ENCODE measurements around the gene DSEL.

Gene DSEL

DNA sequence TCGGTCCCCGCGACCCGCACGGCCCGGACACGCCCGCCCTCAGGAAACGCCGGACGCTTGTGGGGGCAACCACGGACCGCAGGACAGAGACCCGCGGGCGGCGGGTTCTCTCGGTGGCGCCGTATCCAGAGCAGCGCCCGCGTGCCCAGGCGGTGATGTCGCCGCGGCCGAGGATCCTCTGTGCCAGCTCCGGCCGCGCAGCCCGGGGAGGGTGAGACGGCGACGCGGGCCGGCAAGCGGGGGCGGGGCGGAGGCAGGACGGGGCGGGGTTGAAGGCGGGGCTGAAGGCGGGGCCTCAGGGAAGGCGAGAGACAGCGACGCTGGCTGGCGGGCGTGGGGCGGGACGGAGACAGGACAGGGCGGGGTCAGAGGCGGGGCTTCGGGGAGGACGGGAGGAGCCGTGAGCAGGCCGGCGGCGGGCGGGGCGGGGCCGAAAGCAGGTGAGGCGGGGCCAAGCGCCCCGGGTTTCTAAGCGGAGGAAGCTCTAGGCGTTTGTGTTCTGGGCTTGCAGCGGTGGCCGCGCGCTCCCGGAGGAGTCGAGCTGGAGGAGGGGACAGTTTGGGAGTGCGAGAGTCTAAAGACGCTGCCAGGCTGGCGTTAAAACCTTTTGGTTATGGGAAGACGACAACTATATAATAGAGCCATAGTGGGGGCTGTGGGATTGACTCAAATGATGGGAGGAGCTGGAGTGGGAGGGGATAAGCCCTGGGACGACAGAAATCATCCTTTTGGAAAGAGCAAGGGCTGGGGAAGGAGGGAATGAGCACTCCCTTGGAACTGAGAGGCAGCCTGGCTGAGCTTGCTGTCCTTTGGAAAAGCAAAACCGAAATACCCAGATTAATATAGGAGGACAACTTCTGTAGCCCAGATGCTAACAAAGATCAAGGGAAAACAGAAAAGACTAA is at the start of gene DSEL:
TSS of gene DSEL (minus strand) at position 182 of the 905 bp plus-strand sequence. CDS start 2,112 bp downstream, outside the sequence.
- peak; percentile 96 to 98 for DNase-seq (ENCODE audit: low read depth in 2 of 2)

DNA sequence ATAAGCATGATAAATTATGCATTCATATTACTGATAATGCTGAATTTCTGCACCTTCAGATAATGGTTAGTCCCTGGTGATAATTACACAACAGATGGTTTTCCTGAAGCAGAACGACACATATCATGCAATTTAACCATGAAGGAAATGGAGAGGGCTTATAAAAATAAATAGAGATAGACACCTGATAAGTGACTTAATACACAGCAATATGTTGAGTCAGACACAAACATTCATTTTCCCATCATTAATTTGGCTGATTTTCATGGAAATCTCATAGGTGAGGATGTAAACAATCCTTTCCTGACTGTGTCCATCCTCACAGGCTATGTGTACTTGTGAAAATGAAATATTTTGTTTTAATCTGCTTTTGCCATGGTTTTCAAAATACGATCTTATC is 36.9 kb upstream of the DSEL start:
- no peak for DNase-seq (ENCODE audit: low read depth in 2 of 2)

DNA sequence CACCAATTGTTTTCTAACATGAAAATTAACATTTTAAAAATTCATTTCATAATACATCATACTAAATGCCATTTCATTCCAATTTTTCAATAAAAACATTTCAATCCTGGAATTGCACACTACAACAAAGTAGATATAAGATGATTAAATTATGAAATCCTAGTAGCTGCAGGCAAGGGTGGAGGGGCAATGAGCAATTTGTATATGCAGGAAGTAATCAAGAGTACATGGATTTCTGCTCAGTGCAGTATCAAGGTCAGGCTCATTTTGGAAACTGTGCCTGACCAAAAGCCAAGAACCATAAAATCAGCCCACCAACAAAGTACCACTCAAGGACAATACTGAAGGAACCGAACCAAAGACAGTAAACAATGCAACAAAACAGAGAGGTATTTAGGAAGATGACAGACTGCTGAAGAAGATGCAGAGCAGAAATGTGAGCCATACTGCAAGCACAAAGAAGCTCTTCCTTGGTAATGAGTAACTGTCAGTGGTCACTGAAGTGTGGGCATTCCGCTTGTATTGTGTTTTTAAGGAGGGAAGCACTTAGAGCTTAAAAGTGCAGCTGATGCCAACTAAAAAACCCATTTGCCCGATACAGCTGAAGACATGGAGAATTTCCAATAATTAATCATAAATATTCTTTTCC is 34.5 kb upstream of the DSEL start:
- no peak for DNase-seq (ENCODE audit: low read depth in 2 of 2)

- no peak for DNase-seq (ENCODE audit: low read depth in 2 of 2)
Observed at GRCh38 chr18:67549946-67550345, 33.4 kb upstream of the DSEL start.

- DNase-seq (ENCODE audit: low read depth in 2 of 2), result no peak
Observed at GRCh38 chr18:67545681-67546080, 29.2 kb upstream of the DSEL start.

DNA sequence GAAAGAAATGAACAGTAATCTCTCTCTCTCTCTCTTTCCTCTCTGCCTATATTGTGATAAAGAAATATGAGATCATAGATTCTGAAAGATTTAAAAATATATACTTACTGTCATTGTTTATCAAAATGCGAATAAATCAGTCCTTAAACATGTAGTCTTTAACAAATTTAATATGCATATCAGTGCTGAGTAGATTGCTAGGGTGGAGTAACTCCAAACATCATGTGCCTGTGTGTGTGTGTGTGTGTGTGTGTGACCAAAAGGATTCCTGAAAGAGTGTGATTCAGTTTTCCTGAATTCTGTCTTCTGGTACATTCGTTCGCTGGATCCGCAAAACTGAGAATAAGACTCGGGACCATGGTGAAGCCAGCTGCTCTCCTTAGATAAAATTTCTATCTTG is 24.0 kb upstream of the DSEL start:
- DNase-seq (ENCODE audit: low read depth in 2 of 2), result no peak

DNA sequence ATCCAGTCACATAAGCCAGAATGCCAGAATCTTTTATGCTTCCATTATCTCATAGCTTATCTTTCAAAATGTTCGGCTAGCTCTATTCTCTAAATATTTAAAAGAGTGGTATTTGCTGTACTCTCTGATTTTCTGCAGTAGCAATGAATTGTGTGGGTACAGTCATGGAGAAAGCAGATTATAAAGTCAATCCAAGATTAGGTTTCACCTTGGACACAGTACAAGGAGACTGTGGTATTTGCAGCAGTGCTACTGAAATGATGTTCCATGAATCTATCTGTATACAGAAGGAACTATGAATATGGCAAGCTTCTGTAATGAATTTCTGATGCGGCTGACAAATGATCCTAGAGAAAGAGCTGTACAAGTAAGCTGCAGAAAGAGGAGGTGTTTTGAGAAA is 15.4 kb upstream of the DSEL start:
- DNase-seq (ENCODE audit: low read depth in 2 of 2), result no peak

GRCh38 chr18:67525328-67526099 is 9.0 kb upstream of the DSEL start:
- DNase-seq (ENCODE audit: low read depth in 2 of 2), result no peak

DNA sequence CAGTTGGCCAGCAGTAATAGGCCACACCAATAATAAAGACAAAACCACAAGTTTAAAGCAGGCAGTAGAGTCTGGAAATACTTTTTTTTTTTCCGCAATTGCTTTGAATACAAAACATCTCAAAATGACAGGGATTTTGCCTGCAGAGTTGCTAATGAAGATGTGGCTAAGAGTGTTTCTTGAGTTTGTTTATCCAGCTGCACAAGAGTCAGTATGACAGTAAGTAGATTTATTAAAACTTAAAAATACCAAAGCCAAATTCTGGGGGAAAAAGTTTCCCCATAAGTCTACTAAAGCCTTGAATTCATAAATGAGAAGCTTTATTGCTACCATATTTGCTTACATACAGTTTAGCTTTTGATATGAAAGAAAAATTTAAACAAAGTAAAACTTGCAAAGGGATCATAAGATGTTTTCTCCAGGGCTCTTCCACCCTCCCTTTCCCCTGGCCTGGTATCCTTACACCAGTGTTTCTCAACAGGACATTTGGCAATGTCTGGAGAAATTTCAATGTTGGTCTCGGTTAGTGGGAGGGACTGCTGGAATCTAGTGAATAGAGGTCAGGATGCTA is 3.9 kb upstream of the DSEL start:
- no peak for DNase-seq (ENCODE audit: low read depth in 2 of 2)

- no peak for DNase-seq (ENCODE audit: low read depth in 2 of 2)
Observed at GRCh38 chr18:67519592-67519991, 3.1 kb upstream of the DSEL start.

GRCh38 chr18:67518566-67518965 is 2.0 kb upstream of the DSEL start:
- no peak for DNase-seq (ENCODE audit: low read depth in 2 of 2)

DNA sequence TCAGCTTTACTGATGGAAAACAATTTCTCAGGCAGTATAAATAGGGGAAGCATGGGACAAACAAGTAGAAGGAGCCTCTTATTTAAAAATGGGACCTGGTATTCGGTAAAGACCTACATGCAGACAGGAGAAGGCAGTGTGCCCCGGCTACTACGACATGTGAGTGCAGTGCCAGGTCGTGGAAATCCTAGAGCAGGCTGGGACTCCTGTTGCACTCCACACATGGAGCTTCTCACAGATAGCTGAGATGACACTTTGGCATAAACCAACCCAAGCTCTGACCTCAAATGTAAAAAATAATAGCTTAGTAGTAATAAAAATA is 885 bp upstream of the DSEL start:
- DNase-seq (ENCODE audit: low read depth in 2 of 2), result no peak

- DNase-seq (ENCODE audit: low read depth in 2 of 2), result peak; percentile 1 to 43
Observed at GRCh38 chr18:67515942-67516538, 480 bp downstream of the DSEL start.

- DNase-seq (ENCODE audit: low read depth in 2 of 2), result no peak
Observed at GRCh38 chr18:67514901-67515540, 1.5 kb downstream of the DSEL start.

DNA sequence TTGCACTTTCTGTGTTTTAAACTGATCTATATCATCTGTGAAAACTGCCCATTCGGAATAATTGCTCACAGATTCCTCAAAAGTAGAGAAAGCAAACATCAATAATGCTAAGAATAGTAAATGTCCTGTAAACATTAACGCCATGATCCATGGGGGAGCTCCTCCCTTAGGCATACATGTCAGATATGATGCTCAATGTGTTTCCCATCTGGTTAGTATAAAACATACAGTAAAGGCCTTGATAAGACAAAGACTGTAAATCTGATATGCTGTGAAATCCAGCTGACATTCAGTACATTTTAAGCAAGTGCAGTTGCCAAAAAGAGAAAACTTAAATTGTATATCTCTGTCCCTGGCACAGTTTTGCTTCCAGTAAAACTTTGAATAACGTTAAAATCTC is 2.1 kb downstream of the DSEL start:
- no peak for DNase-seq (ENCODE audit: low read depth in 2 of 2)

DNA sequence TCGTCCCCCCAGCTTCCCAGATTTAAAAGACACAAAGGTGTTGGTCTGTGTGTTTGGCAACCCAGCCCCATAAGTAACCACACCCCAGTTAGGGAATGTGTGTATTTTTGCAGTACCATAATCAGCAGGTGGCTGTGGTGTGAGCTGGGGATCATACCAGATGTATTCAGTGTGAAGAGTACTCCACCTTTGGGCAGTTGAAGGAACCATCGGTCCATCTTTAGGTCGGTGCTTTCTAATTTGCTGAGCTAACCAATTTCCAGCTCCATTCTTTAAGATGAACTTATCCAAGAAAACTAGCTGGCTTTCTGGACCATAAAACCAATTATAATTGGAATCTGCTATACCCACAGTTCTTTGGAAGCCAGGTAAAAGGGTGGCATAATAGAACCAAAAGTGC is 3.2 kb downstream of the DSEL start:
- DNase-seq (ENCODE audit: low read depth in 2 of 2), result no peak

DNA sequence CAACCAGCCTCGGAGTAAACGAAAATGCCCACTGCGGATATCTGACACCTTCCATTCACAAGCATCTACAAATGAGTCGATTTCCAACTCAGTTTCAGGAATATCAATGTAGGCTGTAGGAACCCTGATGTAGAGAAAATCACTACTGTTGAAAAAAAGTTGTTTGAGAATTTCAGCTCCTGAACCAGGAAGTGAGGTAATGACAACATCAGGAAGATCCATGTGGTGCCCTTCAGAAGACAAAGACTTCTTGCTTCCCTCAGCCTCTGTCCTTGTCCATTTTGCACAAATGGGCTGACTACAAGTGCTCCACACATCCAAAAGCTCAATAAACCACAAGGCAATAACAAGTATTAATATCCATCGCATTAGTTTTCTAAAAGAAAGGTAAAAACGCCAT is 4.7 kb downstream of the DSEL start:
- DNase-seq (ENCODE audit: low read depth in 2 of 2), result no peak

DNA sequence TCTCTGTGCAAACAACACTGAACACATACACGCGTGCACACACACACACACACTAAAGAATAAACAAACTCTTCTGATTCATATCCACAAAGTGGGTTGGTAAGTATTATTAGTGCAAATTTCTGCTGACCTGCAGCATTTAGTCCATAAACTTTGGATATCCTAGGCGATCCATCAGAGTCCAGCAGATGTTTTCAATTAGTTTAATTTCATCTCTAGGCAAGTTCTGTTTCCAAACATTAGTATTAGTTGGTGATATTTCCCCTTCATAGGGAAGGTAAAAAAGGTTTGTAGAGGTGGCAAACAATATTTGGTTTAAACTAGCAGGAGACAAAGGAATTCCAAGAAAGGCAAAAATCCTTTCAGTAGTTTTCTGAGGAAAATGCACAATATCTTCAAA is 5.7 kb downstream of the DSEL start:
- no peak for DNase-seq (ENCODE audit: low read depth in 2 of 2)

DNA sequence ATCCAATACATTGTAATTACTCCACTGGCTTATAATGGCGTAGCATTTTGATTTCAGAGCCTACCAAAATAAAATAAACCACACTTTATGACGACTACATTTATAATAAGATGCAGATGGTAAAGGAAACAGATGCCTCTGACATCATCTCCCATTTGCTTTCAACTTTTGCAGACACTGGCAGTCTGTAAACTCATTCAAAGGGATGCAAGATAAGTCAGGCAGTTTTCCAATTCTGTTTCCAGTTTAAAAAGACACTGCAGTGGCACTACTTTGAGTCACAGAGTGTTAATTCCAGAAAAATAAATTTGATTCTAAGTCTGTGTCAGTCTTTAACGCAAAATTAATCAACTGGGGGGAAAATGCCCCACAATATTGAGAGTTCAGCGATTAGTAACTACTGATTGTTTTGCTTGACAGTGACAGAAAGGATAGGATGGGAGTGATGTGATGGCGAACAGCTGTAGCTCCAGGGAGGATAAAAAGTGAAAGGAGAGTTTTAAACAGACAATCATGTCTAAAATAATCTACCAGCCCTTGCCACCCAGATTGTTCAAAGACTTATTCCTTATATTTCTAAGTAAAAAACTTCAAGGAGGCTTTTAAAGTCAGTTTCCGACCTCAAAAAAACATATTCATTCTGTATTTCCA is 6.7 kb downstream of the DSEL start:
- DNase-seq (ENCODE audit: low read depth in 2 of 2), result no peak

GRCh38 chr18:67508146-67508545 is 8.4 kb downstream of the DSEL start:
- DNase-seq (ENCODE audit: low read depth in 2 of 2), result no peak

GRCh38 chr18:67504739-67505138 is 11.8 kb downstream of the DSEL start:
- no peak for DNase-seq (ENCODE audit: low read depth in 2 of 2)

Data from stimulated activated CD4-positive, alpha-beta T cell treated with anti-CD3 and anti-CD28 coated beads, Interleukin-12 subunit alpha, Interleukin-12 subunit beta, amount 100 ng/mL, for 24 hours (primary cell).